HEK293T (cell line): ENCODE measurements around the gene C4orf54.

Source experiments
- CTCF ChIA-PET: fragments of 350-600 bp; formaldehyde crosslinking; extraction: SDS; loops from one replicate; lab custom pipeline; 2021; ENCODE audit warnings: antibody characterized with exemption, inconsistent platforms; lab: Yijun Ruan, JAX
- POLR2A ChIA-PET: fragments of 350-600 bp; formaldehyde crosslinking; extraction: SDS; loops from one replicate; lab custom pipeline; 2020; ENCODE audit warnings: antibody characterized with exemption, inconsistent platforms; lab: Yijun Ruan, JAX
- DNase-seq: peaks from one replicate; pipeline ENCODE4 v3.0.0; 2012; ENCODE audit warnings: mixed read lengths; ENCODE audit errors: extremely low spot score
- ARNT ChIP-seq: fragments of 450-650 bp; IDR thresholded peaks from 2 replicates; pipeline ENCODE4 v1.6.1; 2017; ENCODE audit warnings: mild to moderate bottlenecking
- BHLHE40 ChIP-seq: fragments of 450-650 bp; IDR thresholded peaks from 2 replicates; pipeline ENCODE4 v1.6.1; 2016; ENCODE audit warnings: mild to moderate bottlenecking, moderate library complexity, borderline replicate concordance
- CTBP1 ChIP-seq: fragments of 450-650 bp; IDR thresholded peaks from 2 replicates; pipeline ENCODE4 v1.6.1; 2016; ENCODE audit warnings: borderline replicate concordance
- ELF4 ChIP-seq: fragments of 450-650 bp; IDR thresholded peaks from 2 replicates; pipeline ENCODE4 v1.6.1; 2017; ENCODE audit warnings: antibody characterized with exemption
- FOXA1 ChIP-seq: fragments of 450-650 bp; IDR thresholded peaks from 2 replicates; pipeline ENCODE4 v1.6.1; 2016; ENCODE audit warnings: mild to moderate bottlenecking
- FOXK2 ChIP-seq: fragments of 450-650 bp; IDR thresholded peaks from 2 replicates; pipeline ENCODE4 v1.6.1; 2016; ENCODE audit warnings: mild to moderate bottlenecking
- FOXM1 ChIP-seq: fragments of 450-650 bp; IDR thresholded peaks from 2 replicates; pipeline ENCODE4 v1.6.1; 2017; ENCODE audit warnings: mild to moderate bottlenecking, borderline replicate concordance
- HDGF ChIP-seq: fragments of 450-650 bp; IDR thresholded peaks from 2 replicates; pipeline ENCODE4 v1.6.1; 2017; ENCODE audit warnings: antibody characterized with exemption, borderline replicate concordance
- L3MBTL2 ChIP-seq: fragments of 450-650 bp; conservative IDR thresholded peaks from 2 replicates; pipeline ENCODE4 v1.6.1; 2016; ENCODE audit warnings: mild to moderate bottlenecking
- LEF1 ChIP-seq: fragments of 450-650 bp; IDR thresholded peaks from 2 replicates; pipeline ENCODE4 v1.6.1; 2017; ENCODE audit warnings: mild to moderate bottlenecking, borderline replicate concordance
- NFRKB ChIP-seq: fragments of 450-650 bp; IDR thresholded peaks from 2 replicates; pipeline ENCODE4 v1.6.1; 2016; ENCODE audit warnings: mild to moderate bottlenecking, moderate library complexity
- SP1 ChIP-seq: fragments of 450-650 bp; IDR thresholded peaks from 2 replicates; pipeline ENCODE4 v1.6.1; 2017
- SUZ12 ChIP-seq: fragments of 450-650 bp; IDR thresholded peaks from 2 replicates; pipeline ENCODE4 v1.6.1; 2016; ENCODE audit warnings: mild to moderate bottlenecking
- TARDBP ChIP-seq: fragments of 450-650 bp; IDR thresholded peaks from 2 replicates; pipeline ENCODE4 v1.6.1; 2016
- ZNF384 ChIP-seq: fragments of 450-650 bp; IDR thresholded peaks from 2 replicates; pipeline ENCODE4 v1.6.1; 2016
- TF ChIP-seq, protein P1 (sequence below): fragments of 450-650 bp; IDR thresholded peaks from 2 replicates; pipeline ENCODE4 v1.6.1; 2016

Gene C4orf54

GRCh38 chr4:99687120-99687519 is 29.5 kb upstream of the C4orf54 start:
- POLR2A ChIA-PET, result no interaction called here
- TF ChIP-seq FOXK2 (no peak), TARDBP (no peak), SUZ12 (no peak), ELF4 (no peak), FOXM1 (no peak), L3MBTL2 (no peak), SP1 (no peak)
- CTCF ChIA-PET, result no interaction called here
- DNase-seq, result no peak

DNA sequence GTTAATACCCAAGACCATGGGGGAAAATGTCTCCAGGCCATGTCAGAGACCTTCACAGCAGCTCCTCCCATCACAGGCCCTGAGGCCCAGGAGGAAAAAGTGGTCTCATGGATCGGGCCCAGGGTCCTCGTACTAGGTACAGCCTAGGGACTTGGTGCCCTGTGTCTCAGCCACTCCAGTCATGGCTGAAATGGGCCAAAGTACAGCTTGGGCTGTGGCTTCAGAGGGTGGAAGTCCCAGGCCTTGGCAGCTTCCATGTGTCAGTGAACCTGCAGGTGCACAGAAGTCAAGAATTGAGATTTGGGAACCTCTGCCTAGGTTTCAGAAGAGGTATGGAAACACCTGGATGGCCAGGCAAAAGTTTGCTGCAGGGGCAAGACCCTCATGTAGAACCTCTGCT is 27.6 kb upstream of the C4orf54 start:
- TF ChIP-seq ARNT, result no peak
- no peak for TF ChIP-seq TARDBP
- no peak for TF ChIP-seq HDGF
- CTCF ChIA-PET, result no interaction called here
- no peak for DNase-seq
- POLR2A ChIA-PET, result no interaction called here

GRCh38 chr4:99683895-99684294 is 26.3 kb upstream of the C4orf54 start:
- DNase-seq, result no peak
- CTCF ChIA-PET, result no interaction called here
- POLR2A ChIA-PET, result no interaction called here
- no peak for TF ChIP-seq FOXM1
- no peak for TF ChIP-seq ARNT
- no peak for TF ChIP-seq FOXK2
- no peak for TF ChIP-seq FOXA1
- TF ChIP-seq NFRKB, result no peak
- no peak for TF ChIP-seq TARDBP
- no peak for TF ChIP-seq CTBP1
- no peak for TF ChIP-seq HDGF
- no peak for TF ChIP-seq BHLHE40
- TF ChIP-seq ZNF384, result no peak
- no peak for TF ChIP-seq SP1
- TF ChIP-seq LEF1, result no peak
- TF ChIP-seq, protein P1, sequence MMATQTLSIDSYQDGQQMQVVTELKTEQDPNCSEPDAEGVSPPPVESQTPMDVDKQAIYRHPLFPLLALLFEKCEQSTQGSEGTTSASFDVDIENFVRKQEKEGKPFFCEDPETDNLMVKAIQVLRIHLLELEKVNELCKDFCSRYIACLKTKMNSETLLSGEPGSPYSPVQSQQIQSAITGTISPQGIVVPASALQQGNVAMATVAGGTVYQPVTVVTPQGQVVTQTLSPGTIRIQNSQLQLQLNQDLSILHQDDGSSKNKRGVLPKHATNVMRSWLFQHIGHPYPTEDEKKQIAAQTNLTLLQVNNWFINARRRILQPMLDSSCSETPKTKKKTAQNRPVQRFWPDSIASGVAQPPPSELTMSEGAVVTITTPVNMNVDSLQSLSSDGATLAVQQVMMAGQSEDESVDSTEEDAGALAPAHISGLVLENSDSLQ, result no peak
- no peak for TF ChIP-seq ELF4
- no peak for TF ChIP-seq L3MBTL2
- no peak for TF ChIP-seq SUZ12

DNA sequence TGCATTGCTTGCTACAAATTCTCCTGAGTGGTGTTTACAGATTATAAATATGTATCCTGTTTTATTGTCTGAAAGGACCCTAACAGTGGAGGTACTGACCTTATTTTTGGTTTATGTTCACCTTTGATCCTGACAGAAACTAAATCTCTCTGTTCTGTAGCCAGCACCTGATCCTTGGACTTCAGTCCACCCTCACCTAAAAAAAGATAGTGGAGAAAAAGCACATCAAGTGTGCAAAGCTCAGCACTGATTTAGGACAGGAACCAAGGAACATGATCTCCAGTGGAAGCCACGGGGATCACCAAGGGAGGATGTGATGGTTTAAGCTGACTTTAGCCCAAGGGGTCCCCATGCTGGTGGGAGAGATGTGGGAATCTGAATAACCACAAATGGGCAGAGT is 22.3 kb upstream of the C4orf54 start:
- TF ChIP-seq NFRKB (no peak), FOXK2 (no peak), SUZ12 (no peak), BHLHE40 (no peak), FOXA1 (no peak), TARDBP (no peak), ELF4 (no peak), L3MBTL2 (no peak), ARNT (no peak), FOXM1 (no peak)
- TF ChIP-seq, protein P1, result no peak
- DNase-seq, result no peak
- ChIA-PET CTCF (no interaction called here), POLR2A (no interaction called here)

DNA sequence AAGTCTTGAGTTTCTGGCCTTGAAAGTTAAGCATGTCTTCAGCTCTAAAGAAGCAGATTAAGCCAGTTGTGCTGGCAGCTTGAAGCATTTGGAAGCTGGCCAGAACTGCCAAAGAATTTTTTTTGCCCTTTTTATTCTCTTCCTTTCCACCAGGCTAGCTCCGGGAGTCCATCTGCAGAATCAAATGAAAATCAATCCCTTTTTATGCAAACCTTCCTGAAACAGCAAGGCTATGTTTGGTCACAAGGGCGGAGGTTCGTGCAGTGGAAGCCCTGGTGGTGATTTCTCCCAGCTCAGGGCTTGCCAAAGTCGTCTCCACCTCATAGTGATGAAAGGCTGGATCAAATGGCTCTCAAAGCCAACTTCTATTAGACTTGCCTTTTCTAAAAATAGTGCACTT is 21.6 kb upstream of the C4orf54 start:
- ChIA-PET CTCF (no interaction called here), POLR2A (no interaction called here)
- no peak for TF ChIP-seq HDGF
- no peak for TF ChIP-seq CTBP1
- no peak for DNase-seq

GRCh38 chr4:99677161-99677560 is 19.5 kb upstream of the C4orf54 start:
- TF ChIP-seq L3MBTL2, result no peak
- no peak for TF ChIP-seq NFRKB
- TF ChIP-seq CTBP1, result no peak
- no peak for TF ChIP-seq TARDBP
- ChIA-PET POLR2A (no interaction called here), CTCF (no interaction called here)
- DNase-seq, result no peak

- POLR2A ChIA-PET, result no interaction called here
- no peak for DNase-seq
- CTCF ChIA-PET, result no interaction called here
- TF ChIP-seq ELF4, result no peak
- TF ChIP-seq TARDBP, result no peak
- no peak for TF ChIP-seq HDGF
- TF ChIP-seq SP1, result no peak
- no peak for TF ChIP-seq FOXK2
- TF ChIP-seq BHLHE40, result no peak
- no peak for TF ChIP-seq ARNT
- no peak for TF ChIP-seq ZNF384
- no peak for TF ChIP-seq FOXM1
- no peak for TF ChIP-seq L3MBTL2
- TF ChIP-seq SUZ12, result no peak
- TF ChIP-seq, protein P1, result no peak
- no peak for TF ChIP-seq NFRKB
- no peak for TF ChIP-seq LEF1
- TF ChIP-seq FOXA1, result no peak
These were observed 12.9 kb upstream of the C4orf54 start for GRCh38 chr4:99670409-99671073.
